ENCODE data around the gene LRGUK. TPM values are rescaled to one million over a fixed set of nuclear protein-coding genes. Genes with fewer than 3 reads are reported as not detected.

The LRGUK gene
- total RNA-seq, 1 experiment from 2014 or later, result 1.5 TPM

GRCh38 chr7:134121632-134122139 lies 5.5 kb upstream of the LRGUK start:
- no peak overlapping the region for H2AK5ac ChIP-seq (ENCODE audit: insufficient read length, low read length)
- no peak overlapping the region for H2AFZ ChIP-seq (ENCODE audit: low read length)
- H3K9me3 ChIP-seq (ENCODE audit: control insufficient read depth, low read depth, low read length), result no peaks in the 10 kb centered on the region
- H3K79me1 ChIP-seq (ENCODE audit: insufficient read depth, low read depth, low read length, poor library complexity, severe bottlenecking), result no peaks in the 10 kb centered on the region
- H4K5ac ChIP-seq (ENCODE audit: insufficient read length, low read depth, low read length), result no peak overlapping the region
- no peak overlapping the region for H4K8ac ChIP-seq (replicated peaks; ENCODE audit: insufficient read length, low read depth, low read length)
- Mint-ChIP-seq H3K4me3 (no peak overlapping the region), H3K4me1 (peaks cover 18 to 20% of the 10 kb centered on the region in 2 experiments), H3K27ac (no peak overlapping the region), H3K36me3 (ENCODE audit: insufficient read depth in 1 of 3, low read depth in 3 of 3) (no peaks in the 10 kb centered on the region), H3K27me3 (ENCODE audit: low read depth) (peaks cover 5% of the 10 kb centered on the region; the same call in 1 of the 2 replicates), H3K9me3 (no peaks in the 10 kb centered on the region; a peak in 1 of 5 replicates)
- no peak overlapping the region for H3K4me2 ChIP-seq (ENCODE audit: insufficient read depth, insufficient read length, low read length)
- H3K23me2 ChIP-seq (ENCODE audit: insufficient read length, low read depth, low read length, poor library complexity, severe bottlenecking), result peaks cover 1% of the 10 kb centered on the region
- WGBS (ENCODE audit: extremely low coverage, insufficient read length, low lambda C conversion rate), result no CpG with 5 or more reads among the region's 3 CpGs
- H3K79me2 ChIP-seq (ENCODE audit: insufficient read depth, low read length), result no peaks in the 10 kb centered on the region
- H2BK120ac ChIP-seq (ENCODE audit: low read depth, low read length, poor library complexity, severe bottlenecking), result no peak overlapping the region
- no peaks in the 10 kb centered on the region for H4K20me1 ChIP-seq (ENCODE audit: control insufficient read depth, insufficient read depth, insufficient read length)
- H4K91ac ChIP-seq (ENCODE audit: insufficient read length, low read depth, low read length), result no peak overlapping the region
- no peak overlapping the region for H2BK15ac ChIP-seq (ENCODE audit: low read depth, low read length)
- no peak overlapping the region for H2BK20ac ChIP-seq (ENCODE audit: low read depth, low read length, poor library complexity, severe bottlenecking)
- no peak overlapping the region for H3K27ac ChIP-seq (ENCODE audit: insufficient read length, low read depth, low read length)
- H3K56ac ChIP-seq (ENCODE audit: insufficient read length, low read depth, low read length), result no peak overlapping the region
- DNase-seq, result no peak
- H2BK5ac ChIP-seq (ENCODE audit: insufficient read length, low read length), result no peak overlapping the region
- H3K4ac ChIP-seq (ENCODE audit: low read depth, low read length), result no peak overlapping the region
- H3K18ac ChIP-seq (ENCODE audit: insufficient read length, low read depth, low read length), result no peak overlapping the region
- TF ChIP-seq CTCF (conservative IDR thresholded peaks at IDR 0.05), result no peak
- no peak overlapping the region for H3K23ac ChIP-seq (ENCODE audit: insufficient read length, low read depth, low read length)
- H3K14ac ChIP-seq (ENCODE audit: insufficient read depth, low read length), result no peak overlapping the region
- H2BK12ac ChIP-seq (ENCODE audit: insufficient read length, low read depth, low read length), result no peak overlapping the region
- no peaks in the 10 kb centered on the region for H3K4me1 ChIP-seq (ENCODE audit: insufficient read depth, low read length)
- no peak overlapping the region for H3K9ac ChIP-seq (ENCODE audit: extremely low read depth, insufficient read length, low read length)
- H3T11ph ChIP-seq (ENCODE audit: low read length), result no peak overlapping the region
- no peaks in the 10 kb centered on the region for H3K27me3 ChIP-seq (ENCODE audit: insufficient read depth, low read length)
